Mesenchymal stem cell (in vitro differentiated cells and primary cell): ENCODE data around the gene CENPP.
A peak's percentile ranks its signal among the peaks of the same experiment; 100 is the strongest.

ENCODE experiments used
- DNase-seq: peaks from one replicate; pipeline ENCODE4 v3.0.0-alpha.2; 2013
- H2AFZ ChIP-seq: one replicate; pipeline ENCODE4 v1.6.1; 2013; ENCODE audit warnings: low read depth, mild to moderate bottlenecking, control low read depth, inconsistent platforms, low read length, moderate library complexity
- H2AK5ac ChIP-seq: 2 replicates; pipeline ENCODE4 v1.6.1; 2013; ENCODE audit warnings: low read length, moderate library complexity, mild to moderate bottlenecking, inconsistent platforms; ENCODE audit not compliant: severe bottlenecking
- H2BK120ac ChIP-seq: one replicate; pipeline ENCODE4 v1.6.1; 2013; ENCODE audit warnings: low read depth, mild to moderate bottlenecking, inconsistent platforms, low read length, moderate library complexity
- H2BK12ac ChIP-seq, 2 experiments: one replicate each; pipeline ENCODE4 v1.6.1; 2013; ENCODE audit warnings: inconsistent platforms in 2 of 2, low read length in 2 of 2, mild to moderate bottlenecking in 2 of 2, moderate library complexity in 2 of 2, control low read depth in 1 of 2
- H2BK15ac ChIP-seq: one replicate; pipeline ENCODE4 v1.6.1; 2013; ENCODE audit warnings: mild to moderate bottlenecking, low read depth, inconsistent platforms; ENCODE audit not compliant: poor library complexity, severe bottlenecking
- H2BK5ac ChIP-seq: 2 replicates; pipeline ENCODE4 v1.6.1; 2013; ENCODE audit warnings: low read depth, mild to moderate bottlenecking, low read length, control low read depth, inconsistent platforms; ENCODE audit not compliant: poor library complexity, severe bottlenecking
- H3K14ac ChIP-seq, 2 experiments: one replicate each; pipeline ENCODE4 v1.6.1; 2013; ENCODE audit warnings: inconsistent platforms in 2 of 2, low read length in 2 of 2, control low read depth in 1 of 2, mild to moderate bottlenecking in 1 of 2, moderate library complexity in 1 of 2
- H3K18ac ChIP-seq, 2 experiments: one replicate each; pipeline ENCODE4 v1.6.1; 2013; ENCODE audit warnings: inconsistent platforms in 2 of 2, low read length in 2 of 2, control low read depth in 1 of 2, low read depth in 1 of 2, mild to moderate bottlenecking in 1 of 2
- H3K23ac ChIP-seq, 2 experiments: one replicate each; pipeline ENCODE4 v1.6.1; 2013; ENCODE audit warnings: inconsistent platforms in 2 of 2, low read length in 2 of 2, mild to moderate bottlenecking in 2 of 2, moderate library complexity in 2 of 2, control low read depth in 1 of 2
- H3K27ac ChIP-seq: 2 replicates; pipeline ENCODE4 v1.5.1; 2013; ENCODE audit warnings: mild to moderate bottlenecking, moderate library complexity, low read length, control low read depth, inconsistent platforms; ENCODE audit not compliant: poor library complexity, severe bottlenecking
- H3K27me3 ChIP-seq, 2 experiments: 2 replicates each; pipeline versions ENCODE4 v1.6.1 to v1.7.0; 2013; ENCODE audit warnings: low read length in 2 of 2, mild to moderate bottlenecking in 2 of 2, moderate library complexity in 2 of 2, control low read depth in 1 of 2, inconsistent platforms in 1 of 2; ENCODE audit not compliant: control insufficient read depth in 1 of 2, insufficient read depth in 1 of 2
- H3K36me3 ChIP-seq, 2 experiments: 2 replicates each; pipeline versions ENCODE4 v1.6.1 to v1.7.0; 2013; ENCODE audit warnings: low read length in 2 of 2, control low read depth in 1 of 2, inconsistent platforms in 1 of 2, low read depth in 1 of 2, mild to moderate bottlenecking in 1 of 2; ENCODE audit not compliant: insufficient read depth in 2 of 2, control insufficient read depth in 1 of 2
- H3K4ac ChIP-seq, 2 experiments: one replicate each; pipeline ENCODE4 v1.6.1; 2013; ENCODE audit warnings: inconsistent platforms in 2 of 2, low read length in 2 of 2, mild to moderate bottlenecking in 2 of 2, moderate library complexity in 2 of 2, control low read depth in 1 of 2, low read depth in 1 of 2
- H3K4me1 ChIP-seq: 2 replicates; pipeline ENCODE4 v1.6.1; 2013; ENCODE audit warnings: low read depth, low read length, control low read depth; ENCODE audit not compliant: control insufficient read depth, insufficient read depth
- H3K4me2 ChIP-seq: 2 replicates; pipeline ENCODE4 v1.6.1; 2013; ENCODE audit warnings: low read length, mild to moderate bottlenecking, inconsistent platforms; ENCODE audit not compliant: poor library complexity, severe bottlenecking
- H3K4me3 ChIP-seq, 2 experiments: 2 replicates each; pipeline versions ENCODE4 v1.5.1 to v1.7.0; 2013; ENCODE audit warnings: low read length in 2 of 2, mild to moderate bottlenecking in 2 of 2, control low read depth in 1 of 2, low read depth in 1 of 2; ENCODE audit not compliant: insufficient read depth in 1 of 2
- H3K79me1 ChIP-seq: replicated peaks from 2 replicates; pipeline ENCODE4 v1.6.1; 2013; ENCODE audit warnings: mild to moderate bottlenecking, control low read depth, low read length, inconsistent platforms; ENCODE audit not compliant: poor library complexity, severe bottlenecking
- H3K9ac ChIP-seq: 2 replicates; pipeline ENCODE4 v1.7.0; 2013; ENCODE audit warnings: mild to moderate bottlenecking, low read length, moderate library complexity
- H3K9me3 ChIP-seq: 2 replicates; pipeline ENCODE4 v1.7.0; 2013; ENCODE audit warnings: mild to moderate bottlenecking, low read length; ENCODE audit not compliant: control insufficient read depth
- H4K8ac ChIP-seq: one replicate; pipeline ENCODE4 v1.6.1; 2013; ENCODE audit warnings: inconsistent platforms, mild to moderate bottlenecking, low read length, moderate library complexity
- H4K91ac ChIP-seq: one replicate; pipeline ENCODE4 v1.6.1; 2013; ENCODE audit warnings: mild to moderate bottlenecking, low read length, inconsistent platforms
- WGBS: methylation state at CpG from one replicate; pipeline ENCODE4 v1.1.7; 2013; ENCODE audit warnings: mixed read lengths; 5-methylcytosine and 5-hydroxymethylcytosine counted together

The CENPP gene

GRCh38 chr9:92600462-92601261 is 274.9 kb downstream of the CENPP start:
- H2BK5ac ChIP-seq = peak overlapping the region; percentile 31
- no peak overlapping the region for H3K14ac ChIP-seq
- H3K4me2 ChIP-seq = peak overlapping the region; percentile 51
- no peak overlapping the region for H3K4ac ChIP-seq
- peak overlapping the region; percentile 6 for H3K27ac ChIP-seq
- H2BK15ac ChIP-seq = peak overlapping the region; percentile 91
- H3K4me3 ChIP-seq = peak overlapping the region in 1 of 2 experiments; percentile 41
- H3K4me1 ChIP-seq = peaks cover 6% of the 10 kb centered on the region
- peak overlapping the region; percentile 43 for H4K91ac ChIP-seq
- no peaks in the 10 kb centered on the region for H3K9me3 ChIP-seq
- H4K8ac ChIP-seq = peak overlapping the region; percentile 52
- 43% methylated on average over 12 of the region's 12 CpGs for WGBS
- H3K27me3 ChIP-seq = no peaks in the 10 kb centered on the region
- H3K18ac ChIP-seq = peak overlapping the region in 1 of 2 experiments; percentile 12
- no peak overlapping the region for H2AK5ac ChIP-seq
- H3K23ac ChIP-seq = no peak overlapping the region
- peaks cover 0 to 3% of the 10 kb centered on the region in 2 experiments for H3K36me3 ChIP-seq
- H3K9ac ChIP-seq = peak overlapping the region; percentile 82
- peak; percentile 80 for DNase-seq
- peak overlapping the region; percentile 7 to 22 for H2BK12ac ChIP-seq
- H2AFZ ChIP-seq = no peak overlapping the region
- no peak overlapping the region for H2BK120ac ChIP-seq
- no peaks in the 10 kb centered on the region for H3K79me1 ChIP-seq

- H3K27me3 ChIP-seq = no peaks in the 10 kb centered on the region
- no peak overlapping the region for H2AFZ ChIP-seq
- no peak for DNase-seq
- peak overlapping the region in 1 of 2 experiments; percentile 64 for H3K18ac ChIP-seq
- no peak overlapping the region for H2BK15ac ChIP-seq
- 89% methylated on average over 12 of the region's 12 CpGs for WGBS
- peak overlapping the region; percentile 3 for H2AK5ac ChIP-seq
- H3K4me1 ChIP-seq = peaks cover 6% of the 10 kb centered on the region
- H4K8ac ChIP-seq = no peak overlapping the region
- no peaks in the 10 kb centered on the region for H3K79me1 ChIP-seq
- no peak overlapping the region for H2BK120ac ChIP-seq
- H3K4me3 ChIP-seq = no peak overlapping the region
- H2BK5ac ChIP-seq = no peak overlapping the region
- peak overlapping the region in 1 of 2 experiments; percentile 66 for H3K14ac ChIP-seq
- H3K23ac ChIP-seq = no peak overlapping the region
- peak overlapping the region in 1 of 2 experiments; percentile 70 for H2BK12ac ChIP-seq
- H3K27ac ChIP-seq = no peak overlapping the region
- no peaks in the 10 kb centered on the region for H3K9me3 ChIP-seq
- H3K9ac ChIP-seq = peak overlapping the region; percentile 82
- peak overlapping the region in 1 of 2 experiments; percentile 76 for H3K4ac ChIP-seq
- no peak overlapping the region for H3K4me2 ChIP-seq
- no peak overlapping the region for H4K91ac ChIP-seq
- peaks cover 0 to 3% of the 10 kb centered on the region in 2 experiments for H3K36me3 ChIP-seq
These were observed 275.7 kb downstream of the CENPP start for GRCh38 chr9:92601451-92601850.

- H2BK5ac ChIP-seq = no peak overlapping the region
- peaks cover 6% of the 10 kb centered on the region for H3K4me1 ChIP-seq
- no peak overlapping the region for H2AFZ ChIP-seq
- 97% methylated on average over 10 of the region's 10 CpGs for WGBS
- no peaks in the 10 kb centered on the region for H3K79me1 ChIP-seq
- peaks cover 0 to 3% of the 10 kb centered on the region in 2 experiments for H3K36me3 ChIP-seq
- no peak overlapping the region for H3K23ac ChIP-seq
- no peak overlapping the region for H3K14ac ChIP-seq
- DNase-seq = no peak
- no peak overlapping the region for H2AK5ac ChIP-seq
- H2BK12ac ChIP-seq = peak overlapping the region; percentile 59
- H3K4me2 ChIP-seq = no peak overlapping the region
- no peak overlapping the region for H3K9ac ChIP-seq
- no peak overlapping the region for H3K4me3 ChIP-seq
- no peak overlapping the region for H3K27ac ChIP-seq
- H2BK15ac ChIP-seq = no peak overlapping the region
- H2BK120ac ChIP-seq = no peak overlapping the region
- no peaks in the 10 kb centered on the region for H3K27me3 ChIP-seq
- no peak overlapping the region for H4K8ac ChIP-seq
- H3K18ac ChIP-seq = no peak overlapping the region
- H3K9me3 ChIP-seq = no peaks in the 10 kb centered on the region
- H3K4ac ChIP-seq = no peak overlapping the region
- H4K91ac ChIP-seq = no peak overlapping the region
These were observed 276.7 kb downstream of the CENPP start for GRCh38 chr9:92602413-92602812.

- Histone ChIP-seq H2BK15ac (no peak overlapping the region), H4K8ac (peak overlapping the region; percentile 7), H2BK12ac (no peak overlapping the region), H3K27ac (no peak overlapping the region), H3K23ac (no peak overlapping the region), H3K9ac (no peak overlapping the region), H3K27me3 (no peaks in the 10 kb centered on the region), H3K18ac (no peak overlapping the region), H2AFZ (no peak overlapping the region), H3K4me3 (no peak overlapping the region), H3K4me2 (no peak overlapping the region), H2BK5ac (no peak overlapping the region), H2AK5ac (no peak overlapping the region), H3K4ac (no peak overlapping the region), H3K9me3 (no peaks in the 10 kb centered on the region), H4K91ac (no peak overlapping the region), H3K14ac (no peak overlapping the region), H3K79me1 (no peaks in the 10 kb centered on the region), H3K4me1 (peaks cover 9% of the 10 kb centered on the region), H3K36me3 (peaks cover 0 to 3% of the 10 kb centered on the region in 2 experiments), H2BK120ac (no peak overlapping the region)
- WGBS = 98% methylated on average over 5 of the region's 5 CpGs
- no peak for DNase-seq
These were observed 277.3 kb downstream of the CENPP start for GRCh38 chr9:92603100-92603499.
